Measurements from ENCODE around the gene PSME1. TPM values are rescaled to one million over a fixed set of nuclear protein-coding genes. Genes with fewer than 3 reads are reported as not detected.

Gene PSME1
- total and polyA plus RNA-seq, 2 of the 13 experiments (the other 11 are each of a cell fraction or from before 2014, with no cell fraction given), result 159 to 608 TPM

GRCh38 chr14:24146978-24147760, 11.2 kb downstream of the PSME1 start, which contains the start of gene RNF31 (continued):
- peak; percentile 75; the same call in 1 of the 2 replicates for TF ChIP-seq ZNF350 (CRISPR knock-in tag; IDR thresholded peaks at IDR 0.05; ENCODE audit: borderline replicate concordance, low read depth)
- peak; percentile 61 for TF ChIP-seq REPIN1 (CRISPR knock-in tag; IDR thresholded peaks at IDR 0.05; ENCODE audit: borderline replicate concordance, low read depth)
- TF ChIP-seq ZNF280D (CRISPR knock-in tag; IDR thresholded peaks at IDR 0.05), result no peak
- TF ChIP-seq ZNF501 (CRISPR knock-in tag; IDR thresholded peaks at IDR 0.05), result no peak
- TF ChIP-seq DMAP1 (CRISPR knock-in tag; IDR thresholded peaks at IDR 0.05), result no peak; the same call in none of the 2 replicates
- TF ChIP-seq ZMYM3 (CRISPR knock-in tag; IDR thresholded peaks at IDR 0.05), result no peak
- TF ChIP-seq FOXK1 (CRISPR knock-in tag; IDR thresholded peaks at IDR 0.05; ENCODE audit: borderline replicate concordance, low read depth), result peak; percentile 43; the same call in 1 of the 2 replicates
- TF ChIP-seq CREB1 (IDR thresholded peaks at IDR 0.05), result peak; percentile 53
- no peak for TF ChIP-seq CREB1 (CRISPR knock-in tag; IDR thresholded peaks at IDR 0.05)
- peak; percentile 54; the same call in 1 of the 2 replicates for TF ChIP-seq ZNF546 (CRISPR knock-in tag; conservative IDR thresholded peaks at IDR 0.05)
- no peak for TF ChIP-seq ZNF780A (CRISPR knock-in tag; IDR thresholded peaks at IDR 0.05)
- TF ChIP-seq RARG (CRISPR knock-in tag; IDR thresholded peaks at IDR 0.05; ENCODE audit: low read depth), result peak; percentile 44; the same call in 1 of the 2 replicates
- peak; percentile 88 for TF ChIP-seq ZNF781 (CRISPR knock-in tag; IDR thresholded peaks at IDR 0.05; ENCODE audit: borderline replicate concordance, not compliant biosample characterization)
- peak; percentile 71; the same call in 1 of the 2 replicates for TF ChIP-seq ZBTB44 (CRISPR knock-in tag; IDR thresholded peaks at IDR 0.05)
- TF ChIP-seq ZBTB38 (CRISPR knock-in tag; IDR thresholded peaks at IDR 0.05), result peak; percentile 85
- peak; percentile 83; the same call in 1 of the 2 replicates for TF ChIP-seq ZNF34 (CRISPR knock-in tag; IDR thresholded peaks at IDR 0.05; ENCODE audit: borderline replicate concordance)
- TF ChIP-seq ZNF253 (CRISPR knock-in tag; IDR thresholded peaks at IDR 0.05; ENCODE audit: borderline replicate concordance), result peak; percentile 97; the same call in 1 of the 2 replicates
- no peak for TF ChIP-seq KDM3A (CRISPR knock-in tag; IDR thresholded peaks at IDR 0.05; ENCODE audit: low read depth)
- no peak for TF ChIP-seq HMG20A (CRISPR knock-in tag; IDR thresholded peaks at IDR 0.05; ENCODE audit: borderline replicate concordance)
- no peak for TF ChIP-seq ZNF770 (CRISPR knock-in tag; IDR thresholded peaks at IDR 0.05)
- no peak; a peak in 1 of 4 replicates for TF ChIP-seq NR2F1 (CRISPR knock-in tag; IDR thresholded peaks at IDR 0.05)
- TF ChIP-seq ZFP82 (CRISPR knock-in tag; IDR thresholded peaks at IDR 0.05; ENCODE audit: borderline replicate concordance), result no peak

Data from HepG2 (cell line).